GM19328 (cell line): Measurements from ENCODE around the gene PLCB1.
"Not testable (repeated sequence)": the region's sequence is repeated elsewhere in the genome, so short reads cannot be mapped to it uniquely, and the experiment has no call there.

Source experiments
- ATAC-seq: cut with Tn5 transposase; IDR thresholded peaks from one replicate; pipeline ENCODE4 v1.9.1; 2021; ENCODE audit warnings: mild to moderate bottlenecking, moderate library complexity; ENCODE audit not compliant: unreplicated experiment

PLCB1 gene

GRCh38 chr20:8432435-8433148, 300.5 kb downstream of the PLCB1 start:
- ATAC-seq, result no peak

- ATAC-seq, result no peak
Observed at GRCh38 chr20:8433291-8433690, 301.2 kb downstream of the PLCB1 start.

- no peak for ATAC-seq
Observed at GRCh38 chr20:8434326-8434876, 302.3 kb downstream of the PLCB1 start.

- ATAC-seq, result no peak
Observed at GRCh38 chr20:8435285-8436035, 303.4 kb downstream of the PLCB1 start.

GRCh38 chr20:8436938-8437337, 304.9 kb downstream of the PLCB1 start:
- ATAC-seq, result not testable (repeated sequence)

GRCh38 chr20:8438748-8439147, 306.7 kb downstream of the PLCB1 start:
- no peak for ATAC-seq

GRCh38 chr20:8443464-8444072, 311.5 kb downstream of the PLCB1 start:
- ATAC-seq, result no peak

GRCh38 chr20:8447262-8448120, 315.4 kb downstream of the PLCB1 start:
- no peak for ATAC-seq

GRCh38 chr20:8449123-8449522, 317.1 kb downstream of the PLCB1 start:
- ATAC-seq, result no peak

GRCh38 chr20:8454137-8454712, 322.2 kb downstream of the PLCB1 start:
- ATAC-seq, result peak; percentile 71

- ATAC-seq, result no peak
Observed at GRCh38 chr20:8456765-8457164, 324.7 kb downstream of the PLCB1 start.

GRCh38 chr20:8457978-8458377, 325.9 kb downstream of the PLCB1 start:
- ATAC-seq, result no peak

GRCh38 chr20:8461186-8461585, 329.1 kb downstream of the PLCB1 start:
- ATAC-seq, result no peak

GRCh38 chr20:8464368-8464767, 332.3 kb downstream of the PLCB1 start:
- ATAC-seq, result no peak

GRCh38 chr20:8466781-8467180, 334.7 kb downstream of the PLCB1 start:
- not testable (repeated sequence) for ATAC-seq

- no peak for ATAC-seq
Observed at GRCh38 chr20:8470156-8470555, 338.1 kb downstream of the PLCB1 start.

- ATAC-seq, result no peak
Observed at GRCh38 chr20:8471465-8471864, 339.4 kb downstream of the PLCB1 start.

GRCh38 chr20:8473459-8473858, 341.4 kb downstream of the PLCB1 start:
- no peak for ATAC-seq

- ATAC-seq, result no peak
Observed at GRCh38 chr20:8474027-8474668, 342.1 kb downstream of the PLCB1 start.

GRCh38 chr20:8476021-8476420, 344.0 kb downstream of the PLCB1 start:
- ATAC-seq, result no peak
